Astrocyte of the cerebellum (primary cell): Measurements from ENCODE around the gene OR1A1.
"Not testable (repeated sequence)": the region's sequence is repeated elsewhere in the genome, so short reads cannot be mapped to it uniquely, and the experiment has no call there.

Source experiments
- DNase-seq: peaks from one replicate; pipeline ENCODE4 v3.0.0-alpha.2; 2011; ENCODE audit warnings: low read depth
- H3K4me3 ChIP-seq: 2 replicates; pipeline ENCODE4 v1.5.1; 2011; ENCODE audit warnings: mild to moderate bottlenecking, low read depth, low read length, moderate library complexity
- in situ Hi-C: cut with HindIII; loops from 2 replicates; pipeline ENCODE4 v1.10.0; 2017; ENCODE audit warnings: low sequenced_read_pairs
- TF ChIP-seq, protein P1 (sequence below): IDR thresholded peaks from 2 replicates; pipeline ENCODE4 v1.5.1; 2012; ENCODE audit warnings: low read length, low read depth, moderate library complexity, mild to moderate bottlenecking; ENCODE audit errors: missing control alignments

OR1A1 gene

DNA sequence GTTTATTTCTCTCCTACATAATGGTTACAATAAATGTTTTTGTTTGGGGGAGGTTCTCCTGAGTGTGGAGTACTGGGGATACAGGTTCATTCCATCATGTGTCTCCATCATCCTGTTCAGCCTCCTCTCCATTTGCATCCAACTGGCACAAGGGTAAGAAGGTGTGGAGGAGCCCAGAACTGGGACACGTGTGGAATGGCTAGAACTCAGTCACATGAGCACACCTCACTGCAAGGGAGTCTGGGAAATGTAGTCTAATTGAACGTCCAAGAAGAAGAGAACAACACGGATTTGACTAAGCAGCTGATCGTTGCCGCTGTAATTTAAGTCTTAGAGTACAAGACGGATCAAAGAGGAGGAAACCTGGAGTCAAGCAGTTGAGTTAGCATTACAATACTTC lies 6.1 kb downstream of the OR1A1 start:
- no peak overlapping the region for H3K4me3 ChIP-seq
- DNase-seq: no peak
- TF ChIP-seq, protein P1, sequence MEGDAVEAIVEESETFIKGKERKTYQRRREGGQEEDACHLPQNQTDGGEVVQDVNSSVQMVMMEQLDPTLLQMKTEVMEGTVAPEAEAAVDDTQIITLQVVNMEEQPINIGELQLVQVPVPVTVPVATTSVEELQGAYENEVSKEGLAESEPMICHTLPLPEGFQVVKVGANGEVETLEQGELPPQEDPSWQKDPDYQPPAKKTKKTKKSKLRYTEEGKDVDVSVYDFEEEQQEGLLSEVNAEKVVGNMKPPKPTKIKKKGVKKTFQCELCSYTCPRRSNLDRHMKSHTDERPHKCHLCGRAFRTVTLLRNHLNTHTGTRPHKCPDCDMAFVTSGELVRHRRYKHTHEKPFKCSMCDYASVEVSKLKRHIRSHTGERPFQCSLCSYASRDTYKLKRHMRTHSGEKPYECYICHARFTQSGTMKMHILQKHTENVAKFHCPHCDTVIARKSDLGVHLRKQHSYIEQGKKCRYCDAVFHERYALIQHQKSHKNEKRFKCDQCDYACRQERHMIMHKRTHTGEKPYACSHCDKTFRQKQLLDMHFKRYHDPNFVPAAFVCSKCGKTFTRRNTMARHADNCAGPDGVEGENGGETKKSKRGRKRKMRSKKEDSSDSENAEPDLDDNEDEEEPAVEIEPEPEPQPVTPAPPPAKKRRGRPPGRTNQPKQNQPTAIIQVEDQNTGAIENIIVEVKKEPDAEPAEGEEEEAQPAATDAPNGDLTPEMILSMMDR: no peak
- in situ Hi-C loops: no loop called here

DNA sequence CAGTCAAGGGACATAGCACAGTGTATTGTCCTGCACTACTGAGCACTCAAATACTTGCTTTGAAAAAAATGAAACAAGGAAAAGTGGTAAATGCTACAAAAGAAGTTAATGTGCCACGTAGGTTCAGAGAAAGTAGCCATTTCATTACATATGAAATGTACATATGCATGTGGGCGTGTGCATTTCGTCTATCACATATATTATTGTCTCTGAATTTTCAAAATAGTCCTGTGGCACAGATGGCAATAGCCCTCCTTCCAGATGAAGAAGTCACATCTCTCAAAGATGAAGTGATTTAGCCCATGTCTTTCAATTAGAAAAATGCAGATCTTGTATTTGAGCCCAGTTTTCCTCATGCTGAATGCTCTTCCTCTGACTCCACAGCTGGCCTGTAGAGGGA lies 12.5 kb downstream of the OR1A1 start:
- in situ Hi-C loops, DNase-seq, H3K4me3 ChIP-seq: not testable (repeated sequence)

DNA sequence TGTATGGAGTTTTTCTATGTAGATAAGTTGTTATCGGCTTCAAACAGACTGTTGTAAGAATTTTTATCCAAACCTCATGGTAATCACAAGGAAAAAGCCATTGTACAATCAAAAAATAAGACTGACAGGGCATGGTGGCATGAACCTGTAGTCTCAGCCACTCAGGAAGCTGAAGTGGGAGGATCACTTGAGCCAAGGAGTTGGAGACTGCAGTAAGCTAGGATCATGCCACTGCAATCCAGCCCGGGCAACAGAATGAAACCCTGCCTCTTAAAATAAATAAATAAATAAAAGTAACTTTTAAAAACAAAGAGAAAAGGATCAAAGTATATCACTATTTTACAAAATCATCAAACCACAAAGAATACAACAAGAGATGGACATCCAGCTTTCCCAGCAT lies 14.4 kb downstream of the OR1A1 start:
- in situ Hi-C loops: no loop called here
- no peak overlapping the region for H3K4me3 ChIP-seq
- TF ChIP-seq, protein P1: no peak
- DNase-seq: no peak

DNA sequence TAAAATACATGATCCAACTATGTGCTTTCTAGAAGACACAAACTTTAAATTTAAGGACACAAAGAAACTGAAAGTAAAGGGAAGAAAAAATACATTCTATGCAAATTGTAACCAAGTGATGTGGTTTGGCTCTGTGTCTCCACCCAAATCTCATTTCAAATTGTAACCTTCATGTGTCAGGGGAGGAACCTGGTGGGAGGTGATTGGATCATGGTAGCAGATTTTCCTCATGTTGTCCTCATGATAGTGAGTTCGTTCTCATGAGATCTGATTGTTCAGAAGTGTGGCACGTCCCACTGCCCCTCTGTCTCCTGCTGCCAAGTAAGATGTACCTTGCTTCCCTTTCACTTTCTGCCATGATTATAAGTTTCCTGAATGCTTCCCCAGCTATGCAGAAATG lies 15.0 kb downstream of the OR1A1 start:
- TF ChIP-seq, protein P1: no peak
- DNase-seq: no peak
- in situ Hi-C loops: no loop called here
- H3K4me3 ChIP-seq: no peak overlapping the region

DNA sequence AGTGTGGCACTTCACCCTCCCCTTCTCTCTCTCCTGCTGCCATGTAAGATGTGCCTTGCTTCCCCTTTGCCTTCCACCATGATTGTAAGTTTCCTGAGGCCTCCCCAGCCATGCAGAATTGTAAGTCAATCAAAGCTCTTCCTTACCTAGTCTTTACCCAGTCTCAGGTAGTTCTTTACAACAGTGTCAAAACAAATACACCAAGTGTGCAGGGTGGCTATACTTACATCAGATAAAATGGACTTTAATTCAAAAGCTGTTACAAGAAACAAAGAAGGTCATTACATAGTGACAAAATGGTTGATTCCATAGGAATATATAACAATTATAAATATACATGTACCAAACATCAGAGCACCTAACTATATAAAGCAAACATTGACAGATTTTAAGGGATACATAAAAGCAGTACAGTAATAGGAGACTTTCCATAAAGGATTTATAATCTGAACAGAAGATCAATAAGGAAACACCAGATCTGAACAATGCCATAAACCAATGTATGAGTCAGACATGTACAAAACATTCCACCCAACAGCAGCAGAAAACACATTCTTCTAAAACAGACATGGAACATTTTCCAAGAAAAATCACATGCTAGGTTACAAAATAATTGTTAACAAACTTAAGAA lies 17.4 kb downstream of the OR1A1 start:
- H3K4me3 ChIP-seq, DNase-seq, in situ Hi-C loops: not testable (repeated sequence)

DNA sequence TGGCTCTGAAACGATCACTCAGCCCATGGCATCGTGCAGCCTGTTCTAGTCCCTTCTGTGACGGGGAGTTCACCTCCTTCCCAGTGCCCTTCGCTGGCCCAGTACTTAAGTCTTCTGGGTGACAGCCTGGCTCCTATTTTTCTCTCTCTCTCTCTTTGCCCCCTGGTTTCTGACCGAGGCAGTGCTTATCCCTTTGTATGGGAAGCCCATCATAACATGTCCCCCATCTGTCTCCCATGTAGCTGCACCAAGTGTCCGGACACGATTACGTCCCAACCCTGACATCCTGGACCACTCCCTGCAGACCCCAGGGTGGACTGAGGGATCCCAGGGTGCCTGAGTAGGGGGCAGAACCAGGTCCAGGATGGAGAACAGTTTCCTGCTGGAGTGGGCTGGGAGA lies 24.8 kb downstream of the OR1A1 start:
- H3K4me3 ChIP-seq, DNase-seq, in situ Hi-C loops: not testable (repeated sequence)

DNA sequence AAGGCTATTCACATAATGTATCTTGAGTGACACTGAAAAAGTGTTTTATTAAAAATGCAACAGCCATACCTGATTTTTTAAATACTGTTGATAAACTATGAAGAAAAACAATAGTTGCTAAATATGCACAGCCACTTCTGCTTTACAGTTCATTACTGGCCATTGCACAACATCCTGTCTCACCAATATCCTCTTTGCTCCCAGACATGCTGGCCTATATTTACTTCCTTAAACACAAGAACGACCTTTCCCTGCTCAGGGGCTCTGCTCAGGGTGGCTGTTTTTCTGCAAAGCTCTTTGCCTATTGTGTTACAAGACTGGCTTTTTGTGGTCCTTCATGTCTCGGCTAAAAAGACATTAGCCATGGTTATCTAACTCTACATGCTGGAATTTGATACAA lies 31.2 kb downstream of the OR1A1 start:
- H3K4me3 ChIP-seq, DNase-seq, in situ Hi-C loops: not testable (repeated sequence)

DNA sequence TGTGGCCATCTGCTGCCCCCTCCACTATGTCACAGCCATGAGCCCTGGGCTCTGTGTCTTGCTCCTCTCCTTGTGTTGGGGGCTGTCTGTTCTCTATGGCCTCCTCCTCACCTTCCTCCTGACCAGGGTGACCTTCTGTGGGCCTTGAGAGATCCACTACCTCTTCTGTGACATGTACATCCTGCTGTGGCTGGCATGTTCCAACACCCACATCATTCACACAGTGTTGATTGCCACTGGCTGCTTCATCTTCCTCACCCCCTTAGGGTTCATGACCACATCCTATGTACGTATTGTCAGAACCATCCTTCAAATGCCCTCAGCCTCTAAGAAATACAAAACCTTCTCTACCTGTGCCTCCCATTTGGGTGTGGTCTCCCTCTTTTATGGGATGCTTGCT lies 33.6 kb downstream of the OR1A1 start:
- DNase-seq, in situ Hi-C loops, H3K4me3 ChIP-seq: not testable (repeated sequence)

DNA sequence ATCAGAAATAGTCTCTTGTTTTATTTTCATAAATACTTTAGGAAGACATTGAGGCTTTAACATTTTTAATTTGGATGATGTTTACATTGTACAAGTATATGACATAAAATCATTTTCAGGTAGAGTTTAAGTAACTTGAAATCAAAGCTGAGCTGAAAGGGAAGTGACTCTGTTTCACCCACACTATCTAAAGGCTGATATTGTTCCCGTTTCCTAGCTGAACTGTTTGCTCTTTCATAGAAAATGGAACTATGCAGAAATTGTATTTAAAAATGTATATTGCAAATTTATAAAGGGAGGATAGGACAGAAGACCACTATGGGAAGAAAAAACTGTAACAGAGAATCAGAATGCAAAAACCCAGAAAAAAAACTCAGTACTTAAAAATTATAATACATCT lies 37.4 kb downstream of the OR1A1 start:
- in situ Hi-C loops, H3K4me3 ChIP-seq, DNase-seq: not testable (repeated sequence)

DNA sequence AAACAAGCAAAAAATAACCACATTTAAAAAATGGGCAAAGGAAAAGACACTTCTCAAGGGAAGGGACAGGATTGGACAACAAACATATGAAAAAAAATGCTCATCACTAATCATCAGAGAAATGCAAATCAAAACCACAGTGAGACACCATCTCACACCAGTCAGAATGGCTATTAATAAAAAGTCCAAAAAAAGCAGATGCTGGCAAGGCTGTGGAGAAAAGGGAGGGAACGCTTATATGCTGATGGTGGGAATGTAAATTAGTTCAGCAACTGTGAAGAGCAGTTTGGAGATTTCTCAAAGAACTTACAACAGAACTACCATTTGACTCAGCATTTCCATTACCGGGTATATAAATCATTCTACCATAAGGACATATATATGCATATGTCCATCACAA lies 41.5 kb downstream of the OR1A1 start:
- H3K4me3 ChIP-seq, DNase-seq, in situ Hi-C loops: not testable (repeated sequence)

DNA sequence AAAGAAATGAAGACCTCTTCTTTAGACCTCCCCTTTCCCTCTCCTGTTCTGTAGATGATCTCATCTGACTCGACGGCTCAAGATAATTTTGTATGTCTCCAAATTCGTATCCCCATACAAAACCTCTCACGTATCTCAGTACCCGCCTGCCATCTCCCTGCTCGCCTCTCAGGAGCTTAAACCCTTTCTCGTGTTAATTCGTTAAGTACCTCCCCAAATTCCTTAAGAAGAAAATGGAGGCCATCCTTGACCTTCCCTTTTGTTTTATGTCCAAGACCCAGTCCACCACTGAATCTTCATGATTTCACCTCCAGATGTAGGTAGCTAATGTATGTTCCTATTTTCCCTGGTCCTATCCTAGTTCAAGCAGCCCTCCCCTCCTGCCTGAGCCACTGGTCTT lies 49.1 kb downstream of the OR1A1 start:
- no peak overlapping the region for H3K4me3 ChIP-seq
- TF ChIP-seq, protein P1: no peak
- in situ Hi-C loops: no loop called here
- DNase-seq: no peak
